Measurements from ENCODE around the gene DEDD2.

The DEDD2 gene

GRCh38 chr19:42201489-42202289 is 15.8 kb downstream of the DEDD2 start:
- no peak for DNase-seq (ENCODE audit: extremely low read depth, low read depth)
- H3K4me3 ChIP-seq (replicated peaks; ENCODE audit: low read depth, low read length), result no peak overlapping the region

GRCh38 chr19:42200116-42200715 is 17.3 kb downstream of the DEDD2 start:
- DNase-seq (ENCODE audit: extremely low read depth, low read depth), result no peak
- no peak overlapping the region for H3K4me3 ChIP-seq (replicated peaks; ENCODE audit: low read depth, low read length)
- no peak for TF ChIP-seq CTCF (IDR thresholded peaks at IDR 0.05; ENCODE audit: low read depth, low read length, missing control alignments)

More at GRCh38 chr19:42201489-42202289, 15.8 kb downstream of the DEDD2 start:
- no peak for TF ChIP-seq CTCF (IDR thresholded peaks at IDR 0.05; ENCODE audit: low read depth, low read length, missing control alignments)

- TF ChIP-seq CTCF (IDR thresholded peaks at IDR 0.05; ENCODE audit: low read depth, low read length, missing control alignments), result no peak
- H3K4me3 ChIP-seq (replicated peaks; ENCODE audit: low read depth, low read length), result no peak overlapping the region
- no peak for DNase-seq (ENCODE audit: extremely low read depth, low read depth)
Measured at GRCh38 chr19:42199440-42200115, 17.9 kb downstream of the DEDD2 start.

- TF ChIP-seq CTCF (IDR thresholded peaks at IDR 0.05; ENCODE audit: low read depth, low read length, missing control alignments), result no peak
- no peak overlapping the region for H3K4me3 ChIP-seq (replicated peaks; ENCODE audit: low read depth, low read length)
- no peak for DNase-seq (ENCODE audit: extremely low read depth, low read depth)
Measured at GRCh38 chr19:42198676-42199439, 18.6 kb downstream of the DEDD2 start.

GRCh38 chr19:42197375-42197817 is 20.1 kb downstream of the DEDD2 start:
- DNase-seq (ENCODE audit: extremely low read depth, low read depth), result no peak
- H3K4me3 ChIP-seq (replicated peaks; ENCODE audit: low read depth, low read length), result no peak overlapping the region
- no peak for TF ChIP-seq CTCF (IDR thresholded peaks at IDR 0.05; ENCODE audit: low read depth, low read length, missing control alignments)
